ENCODE measurements around the gene ANGPTL4. TPM values are rescaled to one million over a fixed set of nuclear protein-coding genes. Genes with fewer than 3 reads are reported as not detected.
"Not testable (repeated sequence)": the region's sequence is repeated elsewhere in the genome, so short reads cannot be mapped to it uniquely, and the experiment has no call there.

The ANGPTL4 gene
- total RNA-seq, 2 donors from 2014 or later = 32.6 to 69.1 TPM

DNA sequence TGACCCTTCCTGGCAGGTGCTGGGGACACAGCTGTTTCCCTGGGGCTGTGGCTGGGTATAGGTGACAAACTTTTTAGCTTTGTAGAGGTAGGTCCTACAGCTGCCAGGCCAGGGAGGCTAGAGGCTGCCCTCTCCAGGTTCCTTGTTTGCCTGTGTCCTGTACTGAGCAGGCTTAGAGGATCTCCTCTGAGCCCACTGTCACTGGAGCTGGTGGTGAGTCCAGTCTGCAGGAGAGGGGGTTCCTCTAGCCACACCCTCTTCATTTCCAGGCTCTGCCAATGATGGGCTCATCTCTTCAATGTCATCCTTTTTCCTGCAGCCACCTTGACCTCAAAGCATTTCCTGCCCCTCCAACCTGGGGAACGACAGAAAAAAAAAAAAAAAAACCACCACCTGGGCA lies 13.6 kb downstream of the ANGPTL4 start:
- no peak overlapping the region for H3K27ac ChIP-seq
- no peak for DNase-seq (ENCODE audit: low spot score)
- no peaks in the 10 kb centered on the region for H3K27me3 ChIP-seq
- H3K9me3 ChIP-seq = peaks cover 0 to 6% of the 10 kb centered on the region in 2 donors
- peaks cover 20% of the 10 kb centered on the region for H3K36me3 ChIP-seq
- H3K4me3 ChIP-seq = no peak overlapping the region
- no peaks in the 10 kb centered on the region for H3K4me1 ChIP-seq
- TF ChIP-seq, protein P1, sequence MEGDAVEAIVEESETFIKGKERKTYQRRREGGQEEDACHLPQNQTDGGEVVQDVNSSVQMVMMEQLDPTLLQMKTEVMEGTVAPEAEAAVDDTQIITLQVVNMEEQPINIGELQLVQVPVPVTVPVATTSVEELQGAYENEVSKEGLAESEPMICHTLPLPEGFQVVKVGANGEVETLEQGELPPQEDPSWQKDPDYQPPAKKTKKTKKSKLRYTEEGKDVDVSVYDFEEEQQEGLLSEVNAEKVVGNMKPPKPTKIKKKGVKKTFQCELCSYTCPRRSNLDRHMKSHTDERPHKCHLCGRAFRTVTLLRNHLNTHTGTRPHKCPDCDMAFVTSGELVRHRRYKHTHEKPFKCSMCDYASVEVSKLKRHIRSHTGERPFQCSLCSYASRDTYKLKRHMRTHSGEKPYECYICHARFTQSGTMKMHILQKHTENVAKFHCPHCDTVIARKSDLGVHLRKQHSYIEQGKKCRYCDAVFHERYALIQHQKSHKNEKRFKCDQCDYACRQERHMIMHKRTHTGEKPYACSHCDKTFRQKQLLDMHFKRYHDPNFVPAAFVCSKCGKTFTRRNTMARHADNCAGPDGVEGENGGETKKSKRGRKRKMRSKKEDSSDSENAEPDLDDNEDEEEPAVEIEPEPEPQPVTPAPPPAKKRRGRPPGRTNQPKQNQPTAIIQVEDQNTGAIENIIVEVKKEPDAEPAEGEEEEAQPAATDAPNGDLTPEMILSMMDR (IDR thresholded peaks at IDR 0.05) = no peak

DNA sequence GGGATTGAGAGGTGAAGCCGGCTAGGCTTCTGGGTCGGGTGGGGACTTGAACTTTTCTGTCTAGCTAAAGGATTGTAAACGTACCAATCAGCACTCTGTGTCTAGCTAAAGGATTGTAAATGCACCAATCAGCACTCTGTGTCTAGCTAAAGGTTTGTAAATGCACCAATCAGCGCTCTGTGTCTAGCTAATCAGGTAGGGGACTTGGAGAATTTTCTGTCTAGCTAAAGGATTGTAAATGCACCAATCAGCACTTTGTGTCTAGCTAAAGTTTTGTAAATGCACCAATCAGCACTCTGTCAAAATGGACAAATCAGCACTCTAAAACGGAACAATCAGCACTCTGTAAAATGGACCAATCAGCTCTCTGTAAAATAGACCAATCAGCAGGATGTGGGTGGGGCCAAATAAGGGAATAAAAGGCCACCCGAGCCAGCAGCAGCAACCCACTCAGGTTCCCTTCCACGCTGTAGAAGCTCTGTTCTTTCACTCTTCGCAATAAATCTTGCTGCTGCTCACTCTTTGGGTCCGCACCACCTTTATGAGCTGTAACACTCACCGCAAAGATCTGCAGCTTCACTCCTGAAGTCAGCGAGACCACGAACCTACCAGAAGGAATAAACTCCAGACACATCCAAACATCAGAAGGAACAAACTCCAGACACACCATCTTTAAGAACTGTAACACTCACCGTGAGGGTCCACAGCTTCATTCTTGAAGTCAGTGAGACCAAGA lies 15.4 kb downstream of the ANGPTL4 start:
- not testable (repeated sequence) for H3K4me1 ChIP-seq; H3K4me3 ChIP-seq; H3K36me3 ChIP-seq; H3K27me3 ChIP-seq; DNase-seq (ENCODE audit: low spot score); H3K9me3 ChIP-seq; H3K27ac ChIP-seq

DNA sequence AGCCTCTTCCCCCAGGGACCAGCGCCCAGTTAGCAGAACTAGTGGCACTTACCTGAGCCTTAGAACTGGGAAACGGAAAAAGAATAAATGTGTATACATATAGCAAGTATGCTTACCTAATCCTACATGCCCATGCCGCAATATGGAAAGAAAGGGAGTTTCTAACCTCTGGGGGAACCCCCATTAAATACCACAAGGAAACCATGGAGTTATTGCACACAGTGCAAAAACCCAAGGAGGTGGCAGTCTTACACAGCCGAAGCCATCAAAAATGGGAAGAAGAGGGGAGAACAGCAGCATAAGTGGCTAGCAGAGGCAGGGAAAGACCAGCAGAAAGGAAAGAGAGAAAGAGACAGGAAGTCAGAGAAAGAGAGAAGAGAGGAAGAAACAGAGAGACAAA lies 20.6 kb downstream of the ANGPTL4 start:
- H3K36me3 ChIP-seq; H3K4me1 ChIP-seq; H3K4me3 ChIP-seq; H3K27me3 ChIP-seq; DNase-seq (ENCODE audit: low spot score); H3K9me3 ChIP-seq; H3K27ac ChIP-seq: not testable (repeated sequence)

DNA sequence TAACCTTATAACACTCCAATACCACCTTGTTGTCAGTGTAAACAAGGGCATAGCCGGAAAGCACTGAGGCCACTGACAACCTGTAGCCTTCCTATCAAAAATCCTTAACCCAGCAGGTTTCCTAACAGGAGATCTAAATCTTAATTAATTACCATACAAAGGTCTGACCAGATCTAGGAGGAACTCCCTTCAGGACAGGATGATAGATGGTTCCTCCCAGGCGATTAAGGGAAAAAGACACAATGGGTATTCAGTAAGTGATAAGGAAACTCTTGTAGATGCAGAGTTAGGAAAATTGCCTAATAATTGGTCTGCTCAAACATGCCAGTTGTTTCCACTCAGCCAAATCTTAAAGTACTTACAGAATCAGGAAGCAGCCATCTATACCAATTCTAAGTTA lies 21.1 kb downstream of the ANGPTL4 start:
- DNase-seq (ENCODE audit: low spot score); H3K27me3 ChIP-seq; H3K4me3 ChIP-seq; H3K36me3 ChIP-seq; H3K27ac ChIP-seq; H3K9me3 ChIP-seq: not testable (repeated sequence)
- H3K4me1 ChIP-seq = peaks cover 0 to 11% of the 10 kb centered on the region in 2 donors

DNA sequence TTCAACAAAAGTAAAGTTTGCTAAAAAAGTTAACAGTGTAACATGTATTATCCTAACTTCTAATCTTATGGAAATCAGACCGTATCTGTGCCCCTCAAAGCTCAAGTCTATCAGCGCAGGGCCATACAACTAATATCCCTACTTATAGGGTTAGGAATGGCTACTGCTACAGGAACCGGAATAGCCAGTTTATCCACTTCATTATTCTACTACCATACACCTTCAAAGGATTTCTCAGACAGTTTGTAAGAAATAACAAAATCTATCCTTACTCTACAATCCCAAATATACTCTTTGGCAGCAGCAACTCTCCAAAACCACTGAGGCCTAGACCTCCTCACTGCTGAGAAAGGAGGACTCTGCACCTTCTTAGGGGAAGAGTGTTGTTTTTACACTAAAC lies 21.6 kb downstream of the ANGPTL4 start:
- H3K36me3 ChIP-seq; H3K27me3 ChIP-seq; H3K27ac ChIP-seq; H3K4me3 ChIP-seq; DNase-seq (ENCODE audit: low spot score); H3K9me3 ChIP-seq: not testable (repeated sequence)
- H3K4me1 ChIP-seq = peaks cover 0 to 11% of the 10 kb centered on the region in 2 donors

DNA sequence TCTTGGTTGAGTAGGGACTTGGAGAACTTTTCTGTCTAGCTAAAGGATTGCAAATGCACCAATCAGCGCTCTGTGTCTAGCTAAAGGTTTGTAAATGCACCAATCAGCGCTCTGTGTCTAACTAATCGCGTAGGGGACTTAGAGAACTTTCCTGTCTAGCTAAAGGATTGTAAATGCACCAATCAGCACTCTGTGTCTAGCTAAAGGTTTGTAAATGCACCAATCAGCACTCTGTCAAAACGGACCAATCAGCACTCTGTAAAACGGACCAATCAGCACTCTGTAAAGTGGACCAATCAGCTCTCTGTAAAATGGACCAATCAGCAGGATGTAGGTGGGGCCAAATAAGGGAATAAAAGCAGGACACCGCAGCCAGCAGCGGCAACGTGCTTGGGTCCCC lies 22.5 kb downstream of the ANGPTL4 start:
- H3K9me3 ChIP-seq; DNase-seq (ENCODE audit: low spot score); H3K27me3 ChIP-seq; H3K27ac ChIP-seq; H3K36me3 ChIP-seq; H3K4me3 ChIP-seq: not testable (repeated sequence)
- H3K4me1 ChIP-seq = peaks cover 0 to 18% of the 10 kb centered on the region in 2 donors

DNA sequence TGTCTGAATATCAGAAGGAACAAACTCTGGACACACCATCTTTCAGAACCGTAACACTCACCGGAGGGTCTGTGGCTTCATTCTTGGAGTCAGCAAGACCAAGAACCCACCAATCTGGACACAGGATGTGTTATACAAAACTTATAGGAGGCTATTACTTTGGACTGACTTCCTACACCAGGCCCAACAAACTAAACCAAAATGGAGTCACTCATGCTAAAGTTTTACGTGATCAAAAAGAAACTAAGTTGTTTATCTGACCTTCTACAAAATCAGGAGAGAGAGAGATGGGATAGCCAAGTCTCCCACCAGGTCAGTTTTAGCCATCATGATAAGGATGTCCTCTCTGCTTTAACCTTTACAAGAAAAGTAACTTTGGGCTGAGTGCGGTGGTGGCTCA lies 23.0 kb downstream of the ANGPTL4 start:
- no peak for DNase-seq (ENCODE audit: low spot score)
- Histone ChIP-seq H3K9me3 (no peaks in the 10 kb centered on the region), H3K27me3 (no peaks in the 10 kb centered on the region), H3K36me3 (no peaks in the 10 kb centered on the region), H3K27ac (no peak overlapping the region), H3K4me3 (no peak overlapping the region), H3K4me1 (peaks cover 0 to 24% of the 10 kb centered on the region in 2 donors)
- TF ChIP-seq, protein P1 (IDR thresholded peaks at IDR 0.05) = no peak

DNA sequence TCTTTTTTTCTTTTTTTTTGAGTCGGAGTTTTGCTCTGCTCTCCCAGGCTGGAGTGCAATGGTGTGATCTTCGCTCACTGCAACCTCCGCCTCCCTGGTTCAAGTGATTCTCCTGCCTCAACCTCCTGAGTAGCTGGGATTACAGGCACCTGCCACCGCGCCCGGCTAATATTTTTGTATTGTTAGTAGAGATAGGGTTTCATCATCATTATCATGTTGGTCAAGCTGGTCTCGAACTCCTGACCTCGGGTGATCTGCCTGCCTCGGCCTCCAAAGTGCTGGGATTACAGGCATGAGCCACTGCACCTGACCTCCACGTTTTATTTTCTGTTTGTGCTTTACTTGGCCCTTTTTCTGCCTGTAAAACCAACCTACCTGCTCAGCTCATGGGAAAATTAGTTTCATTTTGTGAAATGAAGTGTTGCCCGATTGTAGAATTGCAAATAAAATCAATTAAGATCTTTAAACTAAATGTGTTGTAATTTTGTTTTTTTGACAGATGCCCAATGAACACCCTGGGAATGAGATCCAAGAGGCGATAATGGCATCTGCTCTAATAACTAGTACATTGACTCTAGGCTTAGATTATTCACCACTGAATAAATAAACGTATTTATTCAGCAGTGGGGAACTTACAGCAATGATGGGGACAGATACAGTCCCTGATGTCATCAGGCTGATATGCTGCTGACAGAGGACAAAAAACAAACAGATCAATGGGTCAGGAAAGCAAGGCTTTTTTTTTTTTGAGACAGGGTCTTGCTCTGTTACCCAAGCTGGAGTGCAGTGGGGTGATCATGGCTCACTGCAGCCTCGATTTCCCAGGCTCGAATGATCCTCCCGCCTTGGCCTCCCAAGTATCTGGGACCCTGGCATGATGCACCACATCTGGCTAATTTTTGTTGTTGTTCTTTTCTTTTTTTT lies 24.0 kb downstream of the ANGPTL4 start:
- H3K9me3 ChIP-seq = no peaks in the 10 kb centered on the region
- no peak overlapping the region for H3K4me3 ChIP-seq
- H3K27me3 ChIP-seq = no peaks in the 10 kb centered on the region
- DNase-seq (ENCODE audit: low spot score) = no peak
- TF ChIP-seq, protein P1 (IDR thresholded peaks at IDR 0.05) = no peak
- peak overlapping the region in 1 of 2 donors; percentile 100 for H3K27ac ChIP-seq
- no peaks in the 10 kb centered on the region for H3K36me3 ChIP-seq
- peaks cover 0 to 33% of the 10 kb centered on the region in 2 donors for H3K4me1 ChIP-seq

Measured in right atrium auricular region (tissue), 2 donors.